GM12892 (cell line): ENCODE results near the gene AURKAIP1.

Experiments
- DNase-seq: peaks from one replicate; pipeline ENCODE4 v3.0.0; 2011; ENCODE audit not compliant: insufficient read length
- FAIRE-seq: peaks from 2 replicates; lab custom pipeline; 2011; peaks lifted over from hg19 to GRCh38; lab: Jason Lieb, UNC
- POLR2A ChIP-seq: IDR thresholded peaks from 2 replicates; pipeline ENCODE4 v1.6.1; 2011; ENCODE audit warnings: low read depth, low read length, control low read depth
- POLR2AphosphoS5 ChIP-seq: IDR thresholded peaks from 2 replicates; pipeline ENCODE4 v1.6.1; 2011; ENCODE audit warnings: low read depth, low read length, control low read depth
- TAF1 ChIP-seq: IDR thresholded peaks from 2 replicates; pipeline ENCODE4 v1.6.1; 2011; ENCODE audit warnings: low read depth, mild to moderate bottlenecking, control low read depth, low read length, borderline replicate concordance

The AURKAIP1 gene

GRCh38 chr1:1338278-1338677 is 36.7 kb downstream of the AURKAIP1 start:
- no peak for DNase-seq
- no peak for TF ChIP-seq POLR2AphosphoS5
- TF ChIP-seq TAF1: no peak
- no peak for TF ChIP-seq POLR2A
- no peak for FAIRE-seq

GRCh38 chr1:1337793-1338147 is 37.2 kb downstream of the AURKAIP1 start:
- TF ChIP-seq POLR2AphosphoS5 (no peak), POLR2A (no peak), TAF1 (no peak)
- FAIRE-seq (peak; percentile 42), DNase-seq (peak; percentile 80)

- TF ChIP-seq POLR2A (no peak), TAF1 (no peak), POLR2AphosphoS5 (no peak)
- FAIRE-seq (no peak), DNase-seq (no peak)
Observed at GRCh38 chr1:1336931-1337792, 37.8 kb downstream of the AURKAIP1 start.

- TF ChIP-seq TAF1: no peak
- no peak for TF ChIP-seq POLR2A
- no peak for TF ChIP-seq POLR2AphosphoS5
- no peak for FAIRE-seq
- DNase-seq: no peak
Observed at GRCh38 chr1:1336446-1336845, 38.6 kb downstream of the AURKAIP1 start.

GRCh38 chr1:1335792-1336248 is 39.2 kb downstream of the AURKAIP1 start:
- FAIRE-seq: no peak
- DNase-seq: no peak
- TF ChIP-seq POLR2A (no peak), POLR2AphosphoS5 (no peak), TAF1 (no peak)

- TF ChIP-seq POLR2A (no peak), TAF1 (no peak), POLR2AphosphoS5 (no peak)
- no peak for DNase-seq
- FAIRE-seq: no peak
Observed at GRCh38 chr1:1335283-1335682, 39.7 kb downstream of the AURKAIP1 start.

GRCh38 chr1:1334835-1335234 is 40.2 kb downstream of the AURKAIP1 start:
- TF ChIP-seq TAF1 (no peak), POLR2A (no peak), POLR2AphosphoS5 (no peak)
- DNase-seq (no peak), FAIRE-seq (no peak)

- no peak for FAIRE-seq
- DNase-seq: no peak
Observed at GRCh38 chr1:1333551-1334241, 41.3 kb downstream of the AURKAIP1 start.

GRCh38 chr1:1332774-1333480 is 42.1 kb downstream of the AURKAIP1 start:
- FAIRE-seq: no peak

More at GRCh38 chr1:1333551-1334241, 41.3 kb downstream of the AURKAIP1 start:
- no peak for TF ChIP-seq TAF1
- TF ChIP-seq POLR2AphosphoS5: no peak
- TF ChIP-seq POLR2A: no peak

GRCh38 chr1:1332031-1332755 is 42.8 kb downstream of the AURKAIP1 start:
- FAIRE-seq (no peak), DNase-seq (no peak)
- TF ChIP-seq POLR2AphosphoS5 (no peak), POLR2A (no peak)

More at GRCh38 chr1:1332774-1333480, 42.1 kb downstream of the AURKAIP1 start:
- no peak for TF ChIP-seq TAF1
- TF ChIP-seq POLR2A: no peak
- TF ChIP-seq POLR2AphosphoS5: no peak
- no peak for DNase-seq
